CD4-positive, alpha-beta T cell treated with Interleukin-21 for 1 hour (primary cell): Measurements from ENCODE around the gene PEX16.
A peak's percentile ranks its signal among the peaks of the same experiment; 100 is the strongest.
"Not testable (repeated sequence)": the region's sequence is repeated elsewhere in the genome, so short reads cannot be mapped to it uniquely, and the experiment has no call there.

Source experiments
- DNase-seq: peaks from one replicate; pipeline ENCODE4 v3.0.0-alpha.2; 2020

Gene PEX16

GRCh38 chr11:45918331-45918941 is 759 bp upstream of the PEX16 start:
- DNase-seq = peak; percentile 65

GRCh38 chr11:45917286-45917622 is 423 bp downstream of the PEX16 start:
- no peak for DNase-seq

DNA sequence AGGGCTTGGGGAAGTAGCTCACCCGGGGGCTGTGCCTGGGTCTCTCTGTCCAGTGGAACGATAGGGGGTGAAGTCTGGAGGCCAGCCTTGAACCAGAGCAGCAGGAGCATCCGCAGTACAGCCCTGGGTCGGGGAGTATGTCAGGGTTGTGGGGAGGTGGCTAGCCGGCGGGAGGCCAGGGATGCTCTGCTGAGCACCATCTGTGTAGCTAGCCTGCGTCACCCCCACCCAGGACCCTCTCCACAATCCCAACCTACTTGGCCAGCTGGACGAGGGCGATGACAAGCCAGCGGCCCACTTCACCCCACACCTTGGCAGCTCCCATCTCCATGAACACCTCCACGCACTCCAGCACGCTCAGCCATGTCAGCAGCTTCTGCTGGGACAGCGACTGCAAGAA is 2.2 kb downstream of the PEX16 start:
- DNase-seq = no peak

GRCh38 chr11:45913942-45914635 is 3.6 kb downstream of the PEX16 start:
- DNase-seq = no peak

DNA sequence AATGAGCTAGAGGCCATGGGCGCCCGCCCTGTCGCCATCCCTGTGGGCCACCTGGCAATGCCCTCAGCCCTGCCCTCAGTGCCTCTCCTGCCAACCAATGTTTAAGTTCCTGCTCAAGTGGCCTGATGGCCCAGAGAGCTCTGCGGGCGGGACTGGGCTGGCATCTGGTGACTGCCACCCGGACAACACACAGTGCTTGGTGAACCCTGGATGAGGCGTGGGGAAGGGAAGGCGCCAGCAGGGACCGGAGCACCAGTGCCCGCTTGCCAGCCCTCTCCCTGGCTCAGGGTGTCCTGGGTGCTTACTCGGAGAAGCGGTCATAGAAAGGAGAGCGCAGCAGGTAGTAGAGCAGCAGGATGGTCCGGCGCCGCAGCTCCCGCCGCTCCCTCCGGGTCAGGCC is 4.2 kb downstream of the PEX16 start:
- no peak for DNase-seq

GRCh38 chr11:45910623-45911022 is 7.1 kb downstream of the PEX16 start:
- DNase-seq = no peak

DNA sequence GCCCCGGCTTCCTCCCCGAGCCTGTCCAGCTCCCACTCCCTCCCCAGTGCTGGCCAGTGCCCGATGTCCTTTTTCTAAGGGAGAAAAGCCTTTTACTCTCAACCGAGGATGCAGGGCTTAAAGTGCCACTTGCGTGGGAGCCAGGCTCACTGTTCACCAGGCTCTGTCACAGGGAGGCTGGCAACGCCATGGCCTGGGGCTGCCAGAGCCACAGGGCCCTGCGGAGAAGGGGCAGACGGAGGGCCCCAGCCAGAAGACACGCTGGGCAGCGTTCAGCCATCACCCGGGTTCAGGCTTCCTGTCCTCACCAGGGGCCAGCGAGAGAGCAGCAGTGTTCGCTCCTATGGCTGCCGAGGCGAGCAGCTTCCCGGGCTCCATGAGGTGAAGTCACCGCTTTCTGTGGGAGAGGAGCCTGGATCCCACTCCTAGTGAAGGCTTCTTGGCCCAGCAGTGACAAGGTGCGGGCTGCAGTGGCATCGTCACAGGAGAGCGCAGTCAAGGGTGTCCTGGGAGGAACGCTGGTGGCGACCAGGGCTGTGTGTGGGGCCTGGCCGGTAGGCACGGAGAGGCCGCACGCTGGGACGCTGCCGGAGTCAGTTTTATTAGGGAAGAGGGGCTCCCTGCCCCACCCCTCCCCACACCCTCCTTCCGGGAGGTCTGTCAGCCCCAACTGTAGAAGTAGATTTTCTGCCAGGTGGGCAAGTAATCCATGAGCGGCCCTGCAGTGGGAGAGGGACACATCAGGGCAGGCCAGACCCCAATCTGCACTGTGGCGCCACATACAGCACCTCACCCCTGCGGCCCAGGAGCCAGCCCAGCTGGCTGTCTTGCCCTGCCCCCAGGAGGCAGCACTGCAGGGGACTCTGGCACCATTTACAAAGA is 7.8 kb downstream of the PEX16 start:
- DNase-seq = no peak

DNA sequence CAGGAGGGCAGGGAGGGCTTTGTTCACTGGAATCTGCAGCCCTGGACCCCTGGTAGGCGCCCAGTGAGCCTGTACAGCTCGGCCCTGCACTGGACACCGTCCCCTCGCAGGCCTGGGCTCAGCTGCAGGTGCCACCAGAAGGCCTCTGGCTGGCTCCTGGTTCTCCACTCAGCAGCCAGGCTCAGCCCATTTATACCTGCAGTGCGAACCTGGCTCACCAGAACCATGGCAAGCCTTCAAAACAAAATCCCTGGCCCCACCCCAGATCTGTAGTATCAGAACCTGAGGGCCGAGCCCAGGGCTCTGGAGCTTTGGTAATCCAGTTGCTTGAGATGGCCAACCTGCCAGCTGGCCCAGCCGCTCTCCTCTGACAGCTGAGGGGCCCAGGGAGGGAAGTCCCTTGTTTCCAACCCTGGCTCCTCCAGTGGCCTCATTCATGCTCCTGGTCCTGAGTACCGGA is 9.7 kb downstream of the PEX16 start:
- DNase-seq = no peak

DNA sequence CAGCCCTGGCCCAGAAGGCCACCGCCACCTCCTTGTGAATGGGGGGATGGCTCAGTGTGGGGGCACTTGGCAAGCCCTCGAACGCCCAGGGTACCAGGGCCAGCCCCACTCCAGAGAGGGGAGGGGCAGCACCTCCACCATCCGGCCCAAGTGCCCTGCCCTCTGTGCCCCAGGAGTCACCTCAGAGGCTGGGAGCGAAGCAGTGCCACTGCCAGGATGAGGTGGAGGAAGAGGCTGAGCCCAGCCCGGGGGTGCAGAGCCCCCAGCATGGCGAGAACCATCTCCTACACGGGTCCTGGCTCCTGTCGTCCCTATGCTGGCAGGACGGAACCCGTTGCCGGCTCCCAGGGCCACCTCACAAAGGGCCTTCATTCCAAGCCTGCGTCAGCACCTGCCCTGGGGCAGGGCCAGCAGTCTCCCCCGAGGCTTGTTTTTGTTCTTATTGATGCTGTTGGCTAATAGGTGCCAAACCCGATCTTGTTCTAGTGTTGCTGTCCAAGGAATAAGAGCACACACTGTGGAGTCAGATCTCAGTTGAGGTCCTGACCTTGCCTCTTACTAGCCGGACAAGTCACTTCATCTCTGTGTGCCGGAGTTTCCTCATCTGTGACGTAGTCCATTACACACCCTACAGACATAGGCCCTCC is 10.6 kb downstream of the PEX16 start, which contains the start of gene FREY1:
Gene FREY1 (minus strand): TSS at position 307 of the 647 bp plus-strand sequence. CDS start 26 bp downstream, at position 281.
- no peak for DNase-seq

DNA sequence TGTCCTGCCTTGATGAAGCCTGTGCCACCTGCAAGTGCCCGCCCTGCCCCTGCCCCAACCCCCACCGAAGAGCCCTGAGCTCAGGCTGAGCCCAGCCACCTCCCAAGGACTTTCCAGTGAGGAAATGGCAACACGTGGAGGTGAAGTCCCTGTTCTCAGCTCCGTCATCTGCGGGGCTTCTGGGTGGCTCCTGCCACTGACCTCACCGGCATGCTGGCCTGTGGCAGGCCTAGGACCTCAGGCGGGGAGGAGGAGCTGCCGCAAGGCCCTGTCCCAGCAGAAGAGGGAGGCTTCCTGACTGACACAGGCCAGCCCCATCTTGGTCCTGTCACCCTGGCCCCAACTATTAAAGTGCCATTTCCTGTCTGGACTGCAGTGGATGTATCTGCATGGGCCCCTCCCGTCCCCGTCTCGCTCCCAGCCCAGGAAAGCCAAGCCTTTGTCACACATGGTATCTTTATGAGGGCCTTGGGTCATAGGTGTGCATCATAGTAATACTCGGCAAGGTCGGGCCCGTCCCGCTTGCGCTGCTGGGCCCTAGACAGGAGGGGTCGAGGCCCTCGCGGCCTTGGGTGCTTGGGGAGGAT is 11.5 kb downstream of the PEX16 start:
- DNase-seq = no peak

GRCh38 chr11:45905576-45905975 is 12.1 kb downstream of the PEX16 start:
- not testable (repeated sequence) for DNase-seq

DNA sequence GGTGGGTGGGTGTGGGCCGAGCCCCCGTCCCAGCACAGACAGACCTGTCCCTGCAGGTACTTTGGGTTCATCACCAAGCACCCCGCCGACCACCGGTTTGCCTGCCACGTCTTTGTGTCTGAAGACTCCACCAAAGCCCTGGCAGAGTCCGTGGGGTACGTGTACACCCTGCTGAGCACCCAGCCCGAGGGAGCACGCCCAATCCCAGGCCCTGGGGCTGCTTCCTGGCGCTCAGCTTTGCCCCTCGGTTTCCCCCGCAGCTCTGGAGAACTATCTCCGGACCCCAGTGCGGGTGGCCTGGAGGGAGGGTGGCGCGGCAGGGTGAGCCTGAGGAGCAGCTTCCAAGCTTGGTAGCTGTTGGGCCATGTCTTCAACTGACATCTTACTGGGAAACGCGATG is 12.6 kb downstream of the PEX16 start:
- DNase-seq = no peak

DNA sequence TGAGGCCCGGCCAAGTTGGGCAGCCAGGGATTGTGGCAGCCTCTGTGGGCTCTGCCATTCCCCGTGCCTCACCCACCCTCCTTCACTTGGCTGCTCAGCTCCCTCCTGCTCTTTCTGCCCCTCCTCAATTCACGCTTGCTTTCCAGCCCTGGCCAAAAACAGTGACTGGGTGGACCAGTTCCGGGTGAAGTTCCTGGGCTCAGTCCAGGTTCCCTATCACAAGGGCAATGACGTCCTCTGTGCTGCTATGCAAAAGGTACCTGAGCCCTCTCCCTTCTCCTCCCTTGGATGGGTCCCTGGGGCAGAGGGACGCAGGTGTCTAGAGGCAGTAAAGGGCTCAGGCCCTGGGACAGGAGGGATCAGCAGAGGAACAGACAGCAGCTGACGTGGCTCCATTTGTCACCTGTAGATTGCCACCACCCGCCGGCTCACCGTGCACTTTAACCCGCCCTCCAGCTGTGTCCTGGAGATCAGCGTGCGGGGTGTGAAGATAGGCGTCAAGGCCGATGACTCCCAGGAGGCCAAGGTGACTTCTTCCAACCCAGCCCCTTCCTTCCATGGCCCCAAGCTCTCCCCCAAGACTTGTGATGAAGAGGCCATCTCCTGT is 13.3 kb downstream of the PEX16 start:
- DNase-seq = no peak

- no peak for DNase-seq
These were observed 15.0 kb downstream of the PEX16 start for GRCh38 chr11:45902452-45903380.

GRCh38 chr11:45901626-45902025 is 16.1 kb downstream of the PEX16 start:
- no peak for DNase-seq

GRCh38 chr11:45900916-45901617 is 16.6 kb downstream of the PEX16 start:
- no peak for DNase-seq

- DNase-seq = not testable (repeated sequence)
These were observed 17.4 kb downstream of the PEX16 start for GRCh38 chr11:45900175-45900800.

GRCh38 chr11:45899448-45900174 is 18.1 kb downstream of the PEX16 start:
- peak; percentile 76 for DNase-seq

GRCh38 chr11:45899086-45899447 is 18.6 kb downstream of the PEX16 start:
- DNase-seq = no peak
